ENCODE data around the gene CROCC. TPM values are rescaled to one million over a fixed set of nuclear protein-coding genes. Genes with fewer than 3 reads are reported as not detected.
"Not testable (repeated sequence)": the region's sequence is repeated elsewhere in the genome, so short reads cannot be mapped to it uniquely, and the experiment has no call there.

The CROCC gene
- total RNA-seq, 4 donors from 2014 or later: 15.2 to 33.1 (median 22.1) TPM

DNA sequence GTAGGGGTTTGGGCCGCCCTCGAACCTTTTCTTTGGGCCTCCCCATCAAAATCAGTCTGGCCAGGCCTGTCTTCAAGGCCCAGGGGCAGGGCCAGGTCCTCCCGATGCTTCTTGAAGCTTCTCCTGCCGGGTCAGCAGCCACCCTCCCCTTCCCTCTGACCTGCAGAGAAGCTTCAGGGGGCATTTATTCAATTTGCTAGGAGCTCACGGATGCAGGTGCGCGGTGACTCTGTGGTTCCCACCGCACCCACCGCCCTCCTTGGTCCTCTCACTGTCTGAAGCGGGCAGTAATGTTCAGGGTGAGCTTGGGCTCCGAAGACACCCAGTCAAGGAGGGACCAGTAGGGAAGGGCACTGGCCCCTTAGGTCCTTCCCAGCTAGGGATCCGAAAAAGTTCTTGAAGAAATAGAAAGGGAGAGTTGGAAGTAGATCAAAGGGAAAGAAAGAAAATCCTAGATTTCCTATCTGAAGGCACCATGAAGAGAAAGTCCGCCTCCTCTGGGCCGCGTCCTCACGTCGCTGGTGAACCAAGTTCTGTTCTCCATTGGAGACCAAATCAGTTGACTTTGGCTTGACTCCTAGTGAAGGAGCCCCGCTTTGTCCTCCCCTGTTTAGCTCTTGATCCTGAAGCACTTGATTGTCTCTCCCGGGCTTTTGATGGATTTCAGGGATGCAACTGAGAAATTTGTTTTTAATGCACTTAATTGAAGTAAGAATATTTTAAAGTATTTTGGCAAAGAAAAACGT lies 34.7 kb upstream of the CROCC start:
- H3K27me3 ChIP-seq: no peaks in the 10 kb centered on the region
- no peak for TF ChIP-seq POLR2A (IDR thresholded peaks at IDR 0.05)
- TF ChIP-seq, protein P1, sequence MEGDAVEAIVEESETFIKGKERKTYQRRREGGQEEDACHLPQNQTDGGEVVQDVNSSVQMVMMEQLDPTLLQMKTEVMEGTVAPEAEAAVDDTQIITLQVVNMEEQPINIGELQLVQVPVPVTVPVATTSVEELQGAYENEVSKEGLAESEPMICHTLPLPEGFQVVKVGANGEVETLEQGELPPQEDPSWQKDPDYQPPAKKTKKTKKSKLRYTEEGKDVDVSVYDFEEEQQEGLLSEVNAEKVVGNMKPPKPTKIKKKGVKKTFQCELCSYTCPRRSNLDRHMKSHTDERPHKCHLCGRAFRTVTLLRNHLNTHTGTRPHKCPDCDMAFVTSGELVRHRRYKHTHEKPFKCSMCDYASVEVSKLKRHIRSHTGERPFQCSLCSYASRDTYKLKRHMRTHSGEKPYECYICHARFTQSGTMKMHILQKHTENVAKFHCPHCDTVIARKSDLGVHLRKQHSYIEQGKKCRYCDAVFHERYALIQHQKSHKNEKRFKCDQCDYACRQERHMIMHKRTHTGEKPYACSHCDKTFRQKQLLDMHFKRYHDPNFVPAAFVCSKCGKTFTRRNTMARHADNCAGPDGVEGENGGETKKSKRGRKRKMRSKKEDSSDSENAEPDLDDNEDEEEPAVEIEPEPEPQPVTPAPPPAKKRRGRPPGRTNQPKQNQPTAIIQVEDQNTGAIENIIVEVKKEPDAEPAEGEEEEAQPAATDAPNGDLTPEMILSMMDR (IDR thresholded peaks at IDR 0.05): no peak
- H3K36me3 ChIP-seq: no peaks in the 10 kb centered on the region
- no peak for DNase-seq
- H3K4me1 ChIP-seq: peaks cover 0 to 5% of the 10 kb centered on the region in 2 donors
- no peaks in the 10 kb centered on the region for H3K9me3 ChIP-seq
- H3K27ac ChIP-seq: no peak overlapping the region
- intact Hi-C loops (cut with DNase I): no loop called here
- no peak overlapping the region for H3K4me3 ChIP-seq (replicated peaks in 1 of 3)
- 94 to 95% methylated on average over 20 of the region's 20 CpGs for WGBS, 2 donors

DNA sequence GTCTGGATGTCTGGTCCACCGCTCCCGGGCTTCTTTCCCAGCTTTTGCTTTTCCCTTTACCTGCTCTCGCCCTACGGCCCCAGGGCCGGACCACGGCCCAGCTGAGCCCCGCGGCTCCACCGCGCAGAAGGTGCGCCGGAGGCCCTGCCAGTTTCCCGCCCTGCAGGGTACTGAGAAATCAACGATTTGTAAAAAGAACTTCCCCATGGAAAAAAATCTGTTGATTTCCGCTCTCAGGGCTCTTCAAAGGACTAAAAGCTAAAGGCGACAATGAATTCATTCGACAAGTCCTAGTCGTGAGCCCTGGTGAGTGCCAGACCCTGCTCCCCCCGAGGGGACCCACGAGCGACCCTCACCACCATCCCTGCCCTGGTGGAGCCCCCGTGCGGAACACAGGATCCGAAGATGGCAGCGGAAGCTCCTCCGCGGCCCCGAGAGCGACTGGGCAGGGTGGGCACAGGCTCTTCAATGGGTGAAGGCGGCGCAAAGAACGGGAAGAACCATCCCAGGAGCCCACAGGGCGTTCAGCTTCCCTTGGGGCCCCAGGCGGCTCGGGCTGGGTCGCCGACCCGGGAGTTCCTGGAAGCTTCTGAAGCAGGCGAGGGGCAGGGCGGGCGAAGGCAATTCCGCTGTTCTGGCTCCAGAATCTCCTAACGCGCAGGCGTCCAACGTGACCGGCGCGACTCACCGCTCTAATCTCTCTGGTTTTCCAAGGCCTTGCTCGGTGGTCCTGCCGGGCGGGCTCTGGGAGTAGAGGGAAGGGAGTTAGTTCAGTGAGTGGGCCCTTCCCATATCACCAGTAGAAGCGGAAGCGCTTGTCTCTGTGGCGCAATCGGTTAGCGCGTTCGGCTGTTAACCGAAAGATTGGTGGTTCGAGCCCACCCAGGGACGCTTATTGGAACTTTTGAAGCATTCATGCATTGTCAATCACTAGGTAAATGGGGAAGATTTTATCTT lies 32.6 kb upstream of the CROCC start:
- WGBS, 2 donors: 5 to 8% methylated on average over 54 to 62 of the region's 63 CpGs
- Histone ChIP-seq H3K27ac (peak overlapping the region; percentile 74 to 91 (median 83)), H3K9me3 (no peaks in the 10 kb centered on the region), H3K4me3 (replicated peaks in 1 of 3) (peak overlapping the region; percentile 11 to 43 (median 40)), H3K4me1 (peaks cover 0 to 5% of the 10 kb centered on the region in 2 donors), H3K36me3 (no peaks in the 10 kb centered on the region), H3K27me3 (no peaks in the 10 kb centered on the region)
- intact Hi-C loops (cut with DNase I): no loop called here
- DNase-seq: peak; percentile 83 to 87
- peak in 1 of 2 donors; percentile 77 for TF ChIP-seq POLR2A (IDR thresholded peaks at IDR 0.05)
- TF ChIP-seq, protein P1 (IDR thresholded peaks at IDR 0.05): peak in 2 of 6 experiments; percentile 15 to 30

- H3K27ac ChIP-seq; DNase-seq; H3K4me3 ChIP-seq (replicated peaks in 1 of 3); intact Hi-C loops (cut with DNase I); H3K36me3 ChIP-seq; H3K4me1 ChIP-seq; H3K27me3 ChIP-seq; H3K9me3 ChIP-seq: not testable (repeated sequence)
- WGBS, 2 donors: 80 to 86% methylated on average over 5 of the region's 5 CpGs
Observed at GRCh38 chr1:16890539-16891021, 31.2 kb upstream of the CROCC start.

GRCh38 chr1:16891057-16891456 lies 30.7 kb upstream of the CROCC start:
- WGBS, 2 donors: 55 to 65% methylated on average over 4 of the region's 4 CpGs
- intact Hi-C loops (cut with DNase I); DNase-seq; H3K9me3 ChIP-seq; H3K4me3 ChIP-seq (replicated peaks in 1 of 3); H3K27me3 ChIP-seq; H3K4me1 ChIP-seq; H3K36me3 ChIP-seq; H3K27ac ChIP-seq: not testable (repeated sequence)

DNA sequence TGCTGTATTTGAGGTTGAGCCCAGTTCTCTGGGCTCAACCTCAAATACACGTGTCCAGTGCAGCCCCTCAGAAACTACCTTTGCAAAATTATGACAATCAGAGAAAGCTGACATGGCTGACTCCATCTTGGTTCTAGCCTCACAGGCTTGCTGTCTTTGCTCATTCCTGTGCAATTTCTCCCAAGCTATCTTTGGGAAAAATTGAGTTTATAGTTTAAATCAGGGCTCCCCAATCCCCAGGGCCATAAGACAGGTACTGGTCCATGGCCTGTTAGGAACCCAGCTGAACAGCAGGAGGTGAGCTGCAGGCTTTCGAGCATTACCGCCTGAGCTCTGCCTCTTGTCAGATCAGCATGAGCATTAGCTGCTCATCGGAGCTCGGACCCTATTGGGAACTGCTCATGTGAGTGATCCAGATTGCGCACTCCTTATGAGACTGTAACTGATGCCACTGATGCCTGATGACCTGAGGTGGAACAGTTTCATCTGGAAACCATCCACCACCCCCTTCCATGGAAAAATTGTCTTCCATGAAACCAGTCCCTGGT lies 28.7 kb upstream of the CROCC start:
- 52 to 72% methylated on average over 6 of the region's 6 CpGs for WGBS, 2 donors
- H3K4me1 ChIP-seq; H3K36me3 ChIP-seq; H3K9me3 ChIP-seq; H3K27ac ChIP-seq; H3K4me3 ChIP-seq (replicated peaks in 1 of 3); H3K27me3 ChIP-seq; DNase-seq; intact Hi-C loops (cut with DNase I): not testable (repeated sequence)

DNA sequence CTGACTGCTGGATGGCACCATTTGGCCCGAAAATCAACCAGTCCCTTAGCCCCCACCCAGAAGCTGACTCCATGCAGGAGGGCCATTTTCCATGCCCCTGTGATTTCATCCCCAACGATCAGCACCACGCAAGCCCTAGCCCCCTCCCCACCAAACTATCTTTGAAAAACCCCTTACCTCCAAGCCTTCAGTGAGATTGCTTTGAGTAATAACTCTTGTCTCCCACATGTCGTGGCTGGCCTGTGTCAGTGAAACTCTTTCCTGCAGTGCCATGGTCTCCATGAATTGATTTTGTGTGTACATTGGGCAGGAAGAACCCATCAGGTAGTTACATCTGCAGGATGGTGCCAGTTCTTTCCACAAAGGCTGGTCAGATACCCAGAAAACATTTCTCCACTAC lies 27.9 kb upstream of the CROCC start:
- H3K36me3 ChIP-seq; intact Hi-C loops (cut with DNase I); DNase-seq; H3K4me3 ChIP-seq (replicated peaks in 1 of 3); H3K27ac ChIP-seq; H3K27me3 ChIP-seq; H3K9me3 ChIP-seq; H3K4me1 ChIP-seq: not testable (repeated sequence)
- 79 to 81% methylated on average over 4 of the region's 4 CpGs for WGBS, 2 donors

GRCh38 chr1:16894338-16894737 lies 27.4 kb upstream of the CROCC start:
- H3K4me3 ChIP-seq (replicated peaks in 1 of 3); DNase-seq; H3K4me1 ChIP-seq; H3K9me3 ChIP-seq; intact Hi-C loops (cut with DNase I); H3K27ac ChIP-seq; H3K27me3 ChIP-seq; H3K36me3 ChIP-seq: not testable (repeated sequence)
- WGBS, 2 donors: 82 to 89% methylated on average over 6 of the region's 6 CpGs

All from thyroid gland (tissue), 4 donors.